ENCODE data around the gene PHPT1. TPM values are rescaled to one million over a fixed set of nuclear protein-coding genes. Genes with fewer than 3 reads are reported as not detected.
"Not testable (repeated sequence)": the region's sequence is repeated elsewhere in the genome, so short reads cannot be mapped to it uniquely, and the experiment has no call there.

The PHPT1 gene
- total and polyA plus RNA-seq, 4 donors: 23.2 to 83.1 (median 42.3) TPM

DNA sequence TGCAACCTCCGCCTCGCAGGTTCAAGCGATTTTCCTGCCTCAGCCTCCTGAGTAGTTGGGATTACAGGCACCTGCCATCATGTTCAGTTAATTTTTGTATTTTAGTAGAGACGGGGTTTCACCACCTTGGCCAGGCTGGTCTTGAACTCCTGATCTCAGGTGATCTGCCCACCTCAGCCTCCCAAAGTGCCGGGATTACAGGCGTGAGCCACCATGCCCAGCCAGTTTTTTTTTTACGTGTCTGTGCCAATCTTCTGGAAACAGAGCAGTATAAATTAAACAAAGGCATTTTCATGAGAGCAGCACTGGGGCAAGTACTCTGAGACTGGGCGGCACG lies 33.7 kb downstream of the PHPT1 start:
- not testable (repeated sequence) for H3K9me3 ChIP-seq (ENCODE audit: control insufficient read depth in 4 of 4, low read length in 3 of 4); DNase-seq (ENCODE audit: low spot score); H3K4me3 ChIP-seq (ENCODE audit: low read depth in 1 of 3, low read length in 3 of 3); H3K27me3 ChIP-seq (ENCODE audit: control insufficient read depth in 4 of 4, insufficient read depth in 4 of 4, low read length in 3 of 4); H3K36me3 ChIP-seq (ENCODE audit: control insufficient read depth in 4 of 4, insufficient read depth in 3 of 4, low read depth in 1 of 4, low read length in 3 of 4)
- peaks cover 13 to 36% (median 20%) of the 10 kb centered on the region in 4 donors for H3K4me1 ChIP-seq (ENCODE audit: control insufficient read depth in 4 of 4, insufficient read depth in 4 of 4, low read length in 3 of 4)
- 42% methylated on average over 9 of the region's 9 CpGs for WGBS
- peak overlapping the region; percentile 48 to 71 for H3K27ac ChIP-seq (ENCODE audit: low read depth in 1 of 2, low read length in 2 of 2)
- peak overlapping the region in 1 of 2 donors; percentile 14 for H3K9ac ChIP-seq (ENCODE audit: low read depth in 1 of 2, low read length in 2 of 2)
- TF ChIP-seq RAD21 (IDR thresholded peaks at IDR 0.05) (peak in 1 of 2 donors; percentile 1), RXRA (IDR thresholded peaks at IDR 0.05) (peak in 1 of 2 donors; percentile 3)

DNA sequence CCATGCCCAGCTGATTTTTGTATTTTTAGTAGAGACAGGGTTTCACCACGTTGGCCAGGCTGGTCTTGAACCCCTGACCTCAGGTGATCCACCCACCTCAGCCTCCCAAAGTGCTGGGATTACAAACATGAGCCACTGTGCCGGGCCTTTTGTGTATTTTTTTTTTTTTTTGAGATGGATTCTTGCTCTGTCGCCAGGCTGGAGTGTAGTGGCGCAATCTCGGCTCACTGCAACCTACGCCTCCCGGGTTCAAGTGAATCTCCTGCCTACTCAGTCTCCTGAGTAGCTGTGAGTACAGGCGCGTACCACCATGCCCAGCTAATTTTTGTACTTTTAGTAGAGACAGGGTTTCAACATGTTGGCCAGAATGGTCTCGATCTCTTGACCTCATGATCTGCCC lies 34.5 kb downstream of the PHPT1 start:
- not testable (repeated sequence) for H3K4me3 ChIP-seq (ENCODE audit: low read depth in 1 of 3, low read length in 3 of 3); H3K27ac ChIP-seq (ENCODE audit: low read depth in 1 of 2, low read length in 2 of 2); H3K27me3 ChIP-seq (ENCODE audit: control insufficient read depth in 4 of 4, insufficient read depth in 4 of 4, low read length in 3 of 4); DNase-seq (ENCODE audit: low spot score); H3K9me3 ChIP-seq (ENCODE audit: control insufficient read depth in 4 of 4, low read length in 3 of 4); H3K36me3 ChIP-seq (ENCODE audit: control insufficient read depth in 4 of 4, insufficient read depth in 3 of 4, low read depth in 1 of 4, low read length in 3 of 4); H3K9ac ChIP-seq (ENCODE audit: low read depth in 1 of 2, low read length in 2 of 2)
- peaks cover 16 to 36% (median 25%) of the 10 kb centered on the region in 4 donors for H3K4me1 ChIP-seq (ENCODE audit: control insufficient read depth in 4 of 4, insufficient read depth in 4 of 4, low read length in 3 of 4)
- WGBS: 60% methylated on average over 10 of the region's 10 CpGs
- peak in 1 of 2 donors; percentile 8 for TF ChIP-seq RXRA (IDR thresholded peaks at IDR 0.05)

DNA sequence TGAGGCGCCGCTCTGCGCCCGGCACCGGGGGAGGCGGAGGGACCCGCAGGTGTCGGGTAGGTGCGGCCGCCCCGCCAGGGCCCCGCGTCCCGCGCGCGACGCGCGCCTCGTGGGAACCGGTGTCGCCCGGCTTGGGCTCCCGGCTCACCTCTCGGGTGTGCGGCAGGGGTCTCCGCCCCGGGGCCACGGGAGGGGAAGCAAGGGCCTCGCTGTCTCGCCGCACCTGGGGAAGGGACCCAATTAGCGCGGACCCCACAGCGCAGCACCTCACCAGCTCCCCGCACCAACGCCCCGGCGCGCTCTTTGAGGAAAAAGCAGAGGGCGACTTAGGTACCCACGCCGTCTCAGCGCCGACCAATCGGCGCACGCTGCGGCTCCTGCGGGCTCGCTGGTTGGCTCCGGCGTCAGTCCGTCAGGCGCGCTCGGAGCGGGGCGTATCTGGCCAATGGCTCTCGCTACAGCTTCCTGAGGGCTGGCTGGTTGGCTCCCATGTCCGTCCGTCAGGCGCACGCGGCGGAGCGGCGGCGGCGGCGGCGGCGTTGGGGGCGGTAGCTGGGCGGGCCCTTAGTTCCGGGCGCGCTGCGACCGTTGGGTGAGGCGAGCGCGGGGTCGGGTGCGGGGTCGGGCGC lies 36.9 kb downstream of the PHPT1 start, which contains the start of gene TRAF2:
TRAF2 (plus strand) TSS at position 567 of the 629 bp plus-strand sequence. CDS start 12,225 bp downstream, outside the sequence.
- H3K4me1 ChIP-seq (ENCODE audit: control insufficient read depth in 4 of 4, insufficient read depth in 4 of 4, low read length in 3 of 4): peaks cover 16 to 36% (median 27%) of the 10 kb centered on the region in 4 donors
- TF ChIP-seq, protein P1, sequence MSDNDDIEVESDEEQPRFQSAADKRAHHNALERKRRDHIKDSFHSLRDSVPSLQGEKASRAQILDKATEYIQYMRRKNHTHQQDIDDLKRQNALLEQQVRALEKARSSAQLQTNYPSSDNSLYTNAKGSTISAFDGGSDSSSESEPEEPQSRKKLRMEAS (IDR thresholded peaks at IDR 0.05): no peak
- TF ChIP-seq HNF4G (IDR thresholded peaks at IDR 0.05) (no peak), JUND (IDR thresholded peaks at IDR 0.05) (no peak), EGR1 (IDR thresholded peaks at IDR 0.05; ENCODE audit: low read depth in 2 of 2) (no peak), FOXA2 (IDR thresholded peaks at IDR 0.05) (no peak), GABPA (IDR thresholded peaks at IDR 0.05 in 1 of 2, conservative IDR thresholded peaks at IDR 0.05 in 1 of 2) (peak in 1 of 2 donors; percentile 46), SP1 (IDR thresholded peaks at IDR 0.05) (peak; percentile 100)
- TF ChIP-seq, protein P2, sequence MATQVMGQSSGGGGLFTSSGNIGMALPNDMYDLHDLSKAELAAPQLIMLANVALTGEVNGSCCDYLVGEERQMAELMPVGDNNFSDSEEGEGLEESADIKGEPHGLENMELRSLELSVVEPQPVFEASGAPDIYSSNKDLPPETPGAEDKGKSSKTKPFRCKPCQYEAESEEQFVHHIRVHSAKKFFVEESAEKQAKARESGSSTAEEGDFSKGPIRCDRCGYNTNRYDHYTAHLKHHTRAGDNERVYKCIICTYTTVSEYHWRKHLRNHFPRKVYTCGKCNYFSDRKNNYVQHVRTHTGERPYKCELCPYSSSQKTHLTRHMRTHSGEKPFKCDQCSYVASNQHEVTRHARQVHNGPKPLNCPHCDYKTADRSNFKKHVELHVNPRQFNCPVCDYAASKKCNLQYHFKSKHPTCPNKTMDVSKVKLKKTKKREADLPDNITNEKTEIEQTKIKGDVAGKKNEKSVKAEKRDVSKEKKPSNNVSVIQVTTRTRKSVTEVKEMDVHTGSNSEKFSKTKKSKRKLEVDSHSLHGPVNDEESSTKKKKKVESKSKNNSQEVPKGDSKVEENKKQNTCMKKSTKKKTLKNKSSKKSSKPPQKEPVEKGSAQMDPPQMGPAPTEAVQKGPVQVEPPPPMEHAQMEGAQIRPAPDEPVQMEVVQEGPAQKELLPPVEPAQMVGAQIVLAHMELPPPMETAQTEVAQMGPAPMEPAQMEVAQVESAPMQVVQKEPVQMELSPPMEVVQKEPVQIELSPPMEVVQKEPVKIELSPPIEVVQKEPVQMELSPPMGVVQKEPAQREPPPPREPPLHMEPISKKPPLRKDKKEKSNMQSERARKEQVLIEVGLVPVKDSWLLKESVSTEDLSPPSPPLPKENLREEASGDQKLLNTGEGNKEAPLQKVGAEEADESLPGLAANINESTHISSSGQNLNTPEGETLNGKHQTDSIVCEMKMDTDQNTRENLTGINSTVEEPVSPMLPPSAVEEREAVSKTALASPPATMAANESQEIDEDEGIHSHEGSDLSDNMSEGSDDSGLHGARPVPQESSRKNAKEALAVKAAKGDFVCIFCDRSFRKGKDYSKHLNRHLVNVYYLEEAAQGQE (IDR thresholded peaks at IDR 0.05): no peak
- TF ChIP-seq, protein P3, sequence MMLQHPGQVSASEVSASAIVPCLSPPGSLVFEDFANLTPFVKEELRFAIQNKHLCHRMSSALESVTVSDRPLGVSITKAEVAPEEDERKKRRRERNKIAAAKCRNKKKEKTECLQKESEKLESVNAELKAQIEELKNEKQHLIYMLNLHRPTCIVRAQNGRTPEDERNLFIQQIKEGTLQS (IDR thresholded peaks at IDR 0.05): no peak
- DNase-seq (ENCODE audit: low spot score): peak; percentile 99
- WGBS: under 1% methylated on average over 88 of the region's 88 CpGs
- peaks cover 0 to 1% (median 0%) of the 10 kb centered on the region in 4 donors for H3K36me3 ChIP-seq (ENCODE audit: control insufficient read depth in 4 of 4, insufficient read depth in 3 of 4, low read depth in 1 of 4, low read length in 3 of 4)
- H3K27me3 ChIP-seq (ENCODE audit: control insufficient read depth in 4 of 4, insufficient read depth in 4 of 4, low read length in 3 of 4): no peaks in the 10 kb centered on the region
- H3K27ac ChIP-seq (ENCODE audit: low read depth in 1 of 2, low read length in 2 of 2): peak within 1 kb of the TSS; percentile 90 to 94
- H3K9ac ChIP-seq (ENCODE audit: low read depth in 1 of 2, low read length in 2 of 2): peak within 1 kb of the TSS; percentile 63 to 92
- no peaks in the 10 kb centered on the region for H3K9me3 ChIP-seq (ENCODE audit: control insufficient read depth in 4 of 4, low read length in 3 of 4)
- peak within 1 kb of the TSS; percentile 63 to 91 (median 76) for H3K4me3 ChIP-seq (ENCODE audit: low read depth in 1 of 3, low read length in 3 of 3)
